IPS-NIHi7 (cell line): ENCODE measurements around the gene ZNF22.
A peak's percentile ranks its signal among the peaks of the same experiment; 100 is the strongest.

Source experiments
- DNase-seq: peaks from one replicate; pipeline ENCODE4 v3.0.0; 2012; ENCODE audit warnings: mixed read lengths; ENCODE audit errors: extremely low spot score

ZNF22 gene

DNA sequence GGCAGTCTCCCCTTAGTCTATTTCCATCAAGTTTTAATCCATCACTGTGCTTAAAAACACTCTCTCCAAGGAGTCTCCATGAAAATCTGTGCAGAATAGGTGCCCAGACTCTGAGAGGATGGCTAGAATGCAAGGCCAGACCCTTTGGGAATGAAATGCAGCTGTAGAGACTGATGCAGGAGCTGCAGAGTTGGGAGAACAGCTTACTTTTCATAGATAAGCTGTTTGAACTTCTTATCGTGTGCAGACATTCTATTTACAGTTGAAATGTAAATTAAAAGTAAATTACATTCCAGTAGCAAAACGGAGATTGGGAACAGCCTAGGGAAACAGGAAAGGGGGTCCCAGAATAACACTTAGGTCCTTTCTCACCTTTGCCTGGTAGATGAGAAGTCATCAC lies 14.9 kb downstream of the ZNF22 start:
- no peak for DNase-seq

DNA sequence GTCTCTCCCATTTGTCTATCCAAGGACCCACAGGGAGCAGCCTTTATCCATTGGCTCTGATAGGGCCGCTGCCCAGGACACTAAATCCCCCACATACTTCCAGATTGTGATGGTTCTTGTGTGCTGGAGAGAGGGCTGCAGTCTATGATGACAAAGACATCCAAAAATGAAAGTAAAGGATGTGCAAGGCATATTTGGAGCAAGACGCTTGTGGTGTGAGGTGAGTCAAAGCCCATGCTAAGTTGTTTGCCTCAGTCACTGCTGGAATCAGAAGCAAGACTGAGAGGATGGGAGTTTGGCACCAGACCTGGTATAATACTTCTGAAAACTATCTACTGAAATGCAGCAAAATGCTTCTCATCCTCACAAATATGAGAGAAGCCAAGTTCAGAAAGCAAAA lies 22.7 kb downstream of the ZNF22 start:
- no peak for DNase-seq

GRCh38 chr10:45034301-45034700 lies 33.6 kb downstream of the ZNF22 start:
- DNase-seq: no peak

DNA sequence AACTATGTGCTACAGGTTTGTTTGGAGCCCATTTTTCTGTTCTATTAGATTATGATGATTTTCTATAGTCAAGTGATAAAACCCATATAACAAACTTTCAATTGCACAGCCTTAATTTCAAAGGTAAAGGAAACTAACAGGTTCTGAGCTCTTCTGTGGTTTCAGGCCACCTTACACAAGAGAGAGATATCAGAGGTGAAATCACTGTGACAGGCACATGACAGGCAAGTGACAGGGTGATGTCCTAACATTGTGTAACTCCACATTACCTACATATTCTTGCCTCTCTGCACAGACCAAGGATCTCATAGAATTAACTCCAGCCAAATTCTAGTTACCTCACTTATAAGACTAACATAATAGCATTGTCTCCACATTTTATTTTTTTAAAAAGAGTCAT lies 35.0 kb downstream of the ZNF22 start:
- no peak for DNase-seq

- no peak for DNase-seq
These were observed 40.3 kb downstream of the ZNF22 start for GRCh38 chr10:45040921-45041542.

DNA sequence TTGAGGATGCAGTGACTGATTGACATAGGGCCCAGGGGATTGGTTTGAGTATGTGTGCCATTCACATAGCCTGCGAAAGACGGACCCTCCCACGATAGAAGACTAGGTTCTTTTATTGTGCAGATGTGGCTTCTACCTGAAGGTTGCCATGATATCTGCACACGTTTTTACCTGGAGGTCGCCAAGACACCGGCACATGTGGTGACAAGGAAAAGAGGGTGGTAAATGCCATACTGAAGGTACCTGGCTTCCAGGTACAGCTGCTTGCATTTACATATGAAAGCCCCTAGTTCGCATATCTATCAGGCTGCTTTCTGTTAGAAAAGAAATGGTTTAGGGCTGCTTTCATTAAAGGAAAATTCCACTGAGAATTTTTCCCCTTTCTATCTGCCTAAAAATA lies 43.6 kb downstream of the ZNF22 start:
- DNase-seq: peak; percentile 25

DNA sequence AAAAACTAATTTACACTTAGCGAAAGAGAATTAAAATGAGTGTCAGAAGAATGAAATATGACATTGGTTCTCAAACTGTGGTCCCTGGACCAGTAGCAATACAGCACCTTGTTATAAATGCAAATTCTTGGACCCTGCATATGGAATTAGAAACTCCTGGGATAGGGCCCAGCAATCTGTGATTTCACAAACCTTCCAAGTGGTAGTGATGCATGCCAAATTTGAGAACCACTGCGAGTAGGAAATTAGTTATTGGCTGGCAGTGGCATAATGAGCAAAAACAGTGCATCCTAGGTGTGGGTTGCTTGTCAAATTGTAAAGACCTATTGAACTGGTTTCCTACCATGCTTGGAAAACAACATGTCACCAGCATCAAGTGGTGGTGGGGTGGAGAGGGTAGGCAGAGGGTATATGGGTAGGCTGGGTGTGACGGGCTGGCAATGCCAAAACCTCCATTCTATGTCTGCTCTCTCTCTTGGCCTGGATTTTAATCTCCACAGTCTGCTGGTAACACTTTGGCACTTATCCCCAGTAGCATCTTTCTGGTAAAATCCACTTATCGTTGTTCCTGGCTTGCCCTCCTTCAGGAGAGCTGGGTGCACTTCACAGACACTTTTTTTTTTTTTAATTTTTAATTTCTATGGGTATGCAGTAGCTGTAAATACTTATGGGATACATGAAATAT lies 50.0 kb downstream of the ZNF22 start:
- DNase-seq: no peak

GRCh38 chr10:45052700-45053099 lies 52.0 kb downstream of the ZNF22 start:
- no peak for DNase-seq

GRCh38 chr10:45053569-45054100 lies 52.9 kb downstream of the ZNF22 start:
- no peak for DNase-seq
